Keratinocyte (primary cell): ENCODE results near the gene FARSB. TPM values are rescaled to one million over a fixed set of nuclear protein-coding genes. Genes with fewer than 3 reads are reported as not detected.
A peak's percentile ranks its signal among the peaks of the same experiment; 100 is the strongest.

Source experiments
- DNase-seq: peaks from one replicate; pipeline ENCODE4 v3.0.0-alpha.2; 2011; ENCODE audit warnings: low read depth, missing footprints, low spot score
- FAIRE-seq: peaks from 2 replicates; lab custom pipeline; 2011; peaks lifted over from hg19 to GRCh38; lab: Jason Lieb, UNC
- H2AFZ ChIP-seq: 2 replicates; pipeline ENCODE4 v1.6.0; 2012; ENCODE audit warnings: low read length, control low read depth, inconsistent platforms; ENCODE audit not compliant: control insufficient read depth
- H3K27ac ChIP-seq: 2 replicates; pipeline ENCODE4 v1.5.1; 2011; ENCODE audit warnings: low read length; ENCODE audit not compliant: control insufficient read depth, insufficient read depth
- H3K27me3 ChIP-seq: 3 replicates; pipeline ENCODE4 v1.6.0; 2011; ENCODE audit warnings: low read length; ENCODE audit not compliant: control insufficient read depth, insufficient read depth; ENCODE audit errors: extremely low read depth
- H3K36me3 ChIP-seq, 2 experiments: 2 replicates in 1 of 2; 3 replicates in 1 of 2; pipeline ENCODE4 v1.5.1; 2011; ENCODE audit warnings: low read length in 2 of 2, mild to moderate bottlenecking in 1 of 2; ENCODE audit not compliant: control insufficient read depth in 2 of 2, insufficient read depth in 2 of 2; ENCODE audit errors: extremely low read depth in 1 of 2
- H3K4me1 ChIP-seq: 3 replicates; pipeline ENCODE4 v1.5.1; 2011; ENCODE audit warnings: low read length; ENCODE audit not compliant: control insufficient read depth, insufficient read depth; ENCODE audit errors: extremely low read depth
- H3K4me2 ChIP-seq: 3 replicates; pipeline ENCODE4 v1.6.0; 2011; ENCODE audit warnings: low read depth, low read length; ENCODE audit not compliant: control insufficient read depth, insufficient read depth; ENCODE audit errors: extremely low read depth
- H3K4me3 ChIP-seq, 3 experiments: fragments of 200-600 bp in 1 of 3; sonication (generic) in 1 of 3; 2 replicates in 2 of 3; 3 replicates in 1 of 3; pipeline ENCODE4 v1.5.1; 2011 to 2016; ENCODE audit warnings: low read length in 3 of 3, mild to moderate bottlenecking in 3 of 3, control low read depth in 2 of 3, inconsistent platforms in 1 of 3, low read depth in 1 of 3, mixed read lengths in 1 of 3, mixed run types in 1 of 3, moderate library complexity in 1 of 3; ENCODE audit not compliant: control insufficient read depth in 2 of 3, insufficient read depth in 2 of 3; ENCODE audit errors: extremely low read depth in 1 of 3
- H3K79me2 ChIP-seq: 2 replicates; pipeline ENCODE4 v1.6.0; 2012; ENCODE audit warnings: low read length; ENCODE audit not compliant: control insufficient read depth, insufficient read depth
- H3K9ac ChIP-seq: 3 replicates; pipeline ENCODE4 v1.6.0; 2011; ENCODE audit warnings: low read length; ENCODE audit not compliant: control insufficient read depth, insufficient read depth; ENCODE audit errors: extremely low read depth
- H3K9me1 ChIP-seq: 3 replicates; pipeline ENCODE4 v1.6.0; 2011; ENCODE audit warnings: low read length; ENCODE audit not compliant: control insufficient read depth, insufficient read depth; ENCODE audit errors: extremely low read depth
- H3K9me3 ChIP-seq: 2 replicates; pipeline ENCODE4 v1.5.1; 2012; ENCODE audit warnings: low read depth, low read length; ENCODE audit not compliant: control insufficient read depth
- H4K20me1 ChIP-seq: 3 replicates; pipeline ENCODE4 v1.6.0; 2011; ENCODE audit warnings: low read length; ENCODE audit not compliant: control insufficient read depth, insufficient read depth; ENCODE audit errors: extremely low read depth
- CTCF ChIP-seq, 3 experiments: IDR thresholded peaks in 1 of 3; conservative IDR thresholded peaks in 1 of 3; optimal IDR thresholded peaks in 1 of 3; 2 replicates in 2 of 3; 3 replicates in 1 of 3; pipeline versions ENCODE3 to v1.5.1; 2011; ENCODE audit warnings: low read length in 3 of 3, mild to moderate bottlenecking in 3 of 3, moderate library complexity in 2 of 3, control low read depth in 1 of 3, inconsistent platforms in 1 of 3; ENCODE audit not compliant: insufficient read depth in 2 of 3; ENCODE audit errors: extremely low read depth in 1 of 3
- EZH2 ChIP-seq: IDR thresholded peaks from one replicate; pipeline ENCODE4 v1.6.1; 2012; ENCODE audit warnings: inconsistent platforms, mild to moderate bottlenecking, low read length, moderate library complexity
- dilution Hi-C: fragments of 300-500 bp; cut with MboI; formaldehyde crosslinking; loops from one replicate; pipeline ENCODE4 v1.7.0; 2020; ENCODE audit warnings: low sequenced_read_pairs; ENCODE audit not compliant: extremely low pct_ligation_motif_present
- polyA plus RNA-seq, 5 experiments: library from polyadenylated mRNA; depleted of rRNA in 3 of 5; stranded (reverse) in 3 of 5; stranded (forward) in 1 of 5; unstranded in 1 of 5; fragments of >200 nt; gene quantifications; 1 replicate in 1 of 5; 2 replicates in 3 of 5; 3 replicates in 1 of 5; pipeline versions ENCODE4 v1.2.1 to v1.2.3, GENCODE V29; 2011 to 2012; ENCODE audit warnings: missing spikeins in 2 of 5, low read depth in 1 of 5, low replicate concordance in 1 of 5

The FARSB gene
- polyA plus RNA-seq, 1 donor (not counting 4 experiments of a cell fraction or from before 2014, with no cell fraction given), result 68.8 TPM

DNA sequence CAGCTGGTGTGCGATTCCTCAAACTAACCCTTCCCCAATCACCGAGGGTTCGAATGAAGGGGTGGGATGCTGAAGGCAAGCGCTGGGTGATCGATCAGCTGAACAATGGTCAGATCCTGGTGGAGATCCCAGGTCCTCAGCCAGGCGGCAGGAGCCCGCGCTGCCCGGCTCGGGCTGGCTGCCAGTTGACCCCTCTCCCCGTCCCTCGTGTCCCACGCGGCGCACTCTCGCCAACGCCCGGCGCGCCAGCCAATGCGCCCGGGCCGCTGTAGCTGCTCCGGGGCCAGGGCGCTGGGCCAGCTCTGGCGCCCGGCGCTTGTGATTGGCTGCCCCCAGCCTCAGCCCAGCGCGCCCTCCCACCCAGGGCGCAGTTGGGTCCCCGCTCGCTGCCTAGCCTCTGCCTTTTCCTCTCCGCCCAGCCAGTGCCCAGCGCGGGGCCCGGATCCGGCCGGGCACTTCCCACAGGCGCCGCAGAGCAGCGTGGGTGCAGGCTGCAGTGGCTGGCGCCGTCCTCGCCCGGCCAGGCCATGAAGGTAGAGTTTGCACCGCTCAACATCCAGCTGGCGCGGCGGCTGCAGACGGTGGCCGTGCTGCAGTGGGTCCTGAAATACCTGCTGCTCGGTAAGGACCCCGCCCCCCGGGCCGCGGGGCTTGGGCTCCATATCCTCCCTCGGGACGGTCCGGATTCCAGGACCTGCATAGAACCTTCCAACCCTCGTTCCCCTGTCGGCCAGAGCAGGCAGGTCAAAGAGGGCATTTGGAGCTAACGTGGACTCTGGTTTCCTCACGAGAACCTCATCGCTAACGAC lies 15.6 kb upstream of the FARSB start, which contains the start of gene MOGAT1:
TSS of gene MOGAT1 (plus strand) at position 400 of the 809 bp plus-strand sequence. CDS start at position 528, 128 bp downstream.
- Histone ChIP-seq H2AFZ (peak within 1 kb of the TSS; percentile 55), H3K4me3 (peak within 1 kb of the TSS; percentile 23 to 67 (median 57)), H3K9ac (no peak within 1 kb of the TSS), H3K9me1 (no peaks in the 10 kb centered on the region), H3K27me3 (peaks cover 22% of the 10 kb centered on the region), H3K79me2 (no peaks in the 10 kb centered on the region), H3K36me3 (no peaks in the 10 kb centered on the region), H3K4me2 (peak within 1 kb of the TSS; percentile 83), H3K4me1 (peaks cover 8% of the 10 kb centered on the region), H3K9me3 (no peaks in the 10 kb centered on the region), H4K20me1 (no peaks in the 10 kb centered on the region), H3K27ac (no peak within 1 kb of the TSS)
- dilution Hi-C loops, result no loop called here
- no peak for DNase-seq
- TF ChIP-seq CTCF (optimal IDR thresholded peaks at IDR 0.05 in 1 of 3, IDR thresholded peaks at IDR 0.05 in 1 of 3, conservative IDR thresholded peaks at IDR 0.05 in 1 of 3; ENCODE audit: extremely low read depth in 1 of 3, insufficient read depth in 2 of 3, low read length in 3 of 3), result no peak
- TF ChIP-seq EZH2, result peak; percentile 3
- FAIRE-seq, result no peak

DNA sequence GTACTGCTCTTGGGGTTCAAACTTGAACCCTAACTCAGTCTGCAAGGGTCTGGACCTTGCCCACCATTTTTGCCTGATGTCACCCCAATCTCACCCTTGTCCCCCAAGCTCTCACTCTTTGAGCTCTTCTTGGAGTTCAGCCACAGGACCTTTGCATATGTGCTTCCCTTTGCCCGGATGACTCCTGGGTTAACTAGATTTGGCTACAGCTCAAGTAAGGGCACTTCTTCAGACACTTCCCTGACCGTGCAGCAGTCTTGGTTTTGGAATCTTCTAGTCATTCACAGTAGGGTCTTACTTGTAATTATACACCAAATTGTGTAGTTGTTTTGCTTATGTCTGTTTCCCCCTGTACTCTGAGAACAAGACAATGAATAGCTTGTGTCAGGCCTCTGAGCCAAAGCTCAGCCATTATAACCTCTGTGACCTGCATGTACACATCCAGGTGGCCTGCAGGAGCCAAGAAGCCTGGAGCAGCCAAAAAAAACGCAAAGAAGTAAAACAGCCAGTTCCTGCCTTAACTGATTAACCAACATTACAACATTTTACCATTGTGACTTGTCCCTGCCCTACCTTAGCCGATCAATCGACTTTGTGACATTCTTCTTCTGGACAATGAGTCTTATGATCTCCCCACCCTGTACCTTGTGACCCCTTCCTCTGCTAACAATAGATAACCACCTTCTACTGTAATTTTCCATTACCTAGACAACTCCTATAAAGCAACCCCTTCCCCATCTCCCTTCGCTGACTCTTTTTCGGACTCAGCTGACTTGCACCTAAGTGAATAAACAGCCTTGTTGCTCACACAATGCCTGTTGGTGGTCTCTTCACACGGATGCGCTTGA lies 14.5 kb upstream of the FARSB start:
- DNase-seq, result no peak
- no peak overlapping the region for H3K9ac ChIP-seq
- peaks cover 22% of the 10 kb centered on the region for H3K27me3 ChIP-seq
- dilution Hi-C loops, result no loop called here
- no peaks in the 10 kb centered on the region for H3K9me1 ChIP-seq
- H4K20me1 ChIP-seq, result no peaks in the 10 kb centered on the region
- no peak overlapping the region for H2AFZ ChIP-seq
- no peaks in the 10 kb centered on the region for H3K36me3 ChIP-seq
- no peaks in the 10 kb centered on the region for H3K9me3 ChIP-seq
- H3K4me3 ChIP-seq, result no peak overlapping the region
- H3K79me2 ChIP-seq, result no peaks in the 10 kb centered on the region
- H3K27ac ChIP-seq, result no peak overlapping the region
- no peak for FAIRE-seq
- no peak overlapping the region for H3K4me2 ChIP-seq
- no peak for TF ChIP-seq EZH2
- TF ChIP-seq CTCF (optimal IDR thresholded peaks at IDR 0.05 in 1 of 3, IDR thresholded peaks at IDR 0.05 in 1 of 3, conservative IDR thresholded peaks at IDR 0.05 in 1 of 3; ENCODE audit: extremely low read depth in 1 of 3, insufficient read depth in 2 of 3, low read length in 3 of 3), result no peak
- H3K4me1 ChIP-seq, result peaks cover 8% of the 10 kb centered on the region
